HepG2 (cell line): ENCODE data around the gene RERE. TPM values are rescaled to one million over a fixed set of nuclear protein-coding genes. Genes with fewer than 3 reads are reported as not detected.

Source experiments
- ARNTL ChIP-seq: sonication (generic); formaldehyde crosslinking; IDR thresholded peaks from 2 replicates; pipeline ENCODE4 v1.4.0; 2020; ENCODE audit warnings: mild to moderate bottlenecking, missing genetic modification reagents
- ATRX ChIP-seq: sonication (generic); formaldehyde crosslinking; IDR thresholded peaks from 2 replicates; pipeline ENCODE4 v1.4.0; 2020; ENCODE audit warnings: missing genetic modification reagents, borderline replicate concordance
- CHCHD3 ChIP-seq: sonication (generic); formaldehyde crosslinking; IDR thresholded peaks from 2 replicates; pipeline ENCODE4 v1.8.0; 2022; ENCODE audit warnings: mild to moderate bottlenecking, missing genetic modification reagents, moderate library complexity
- CHD4 ChIP-seq: fragments of 200-600 bp; sonication (generic); IDR thresholded peaks from 2 replicates; pipeline ENCODE4 v1.7.0; 2017; ENCODE audit warnings: mild to moderate bottlenecking, low read length, borderline replicate concordance
- KAT8 ChIP-seq: IDR thresholded peaks from 2 replicates; pipeline ENCODE4 v1.6.1; 2016; ENCODE audit warnings: missing genetic modification reagents, missing compliant biosample characterization
- KDM5A ChIP-seq: fragments of 200-600 bp; sonication (generic); IDR thresholded peaks from 2 replicates; pipeline ENCODE4 v1.7.0; 2018; ENCODE audit warnings: antibody characterized with exemption, mild to moderate bottlenecking, low read length, borderline replicate concordance
- REL ChIP-seq: sonication (generic); formaldehyde crosslinking; conservative IDR thresholded peaks from 2 replicates; pipeline ENCODE4 v1.8.0; 2022; ENCODE audit warnings: mild to moderate bottlenecking, missing genetic modification reagents, moderate library complexity
- SMAD9 ChIP-seq: sonication (generic); formaldehyde crosslinking; IDR thresholded peaks from 2 replicates; pipeline ENCODE4 v1.5.1; 2020; ENCODE audit warnings: mild to moderate bottlenecking, missing genetic modification reagents
- TAF1 ChIP-seq: sonication (generic); formaldehyde crosslinking; IDR thresholded peaks from 2 replicates; pipeline ENCODE4 v1.4.0; 2020; ENCODE audit warnings: missing genetic modification reagents
- XRCC5 ChIP-seq: fragments of 200-400 bp; formaldehyde crosslinking; optimal IDR thresholded peaks from 2 replicates; pipeline ENCODE3; 2017; ENCODE audit warnings: mild to moderate bottlenecking, low read length
- ZNF205 ChIP-seq: IDR thresholded peaks from 2 replicates; pipeline ENCODE4 v1.6.1; 2018; ENCODE audit warnings: missing biosample characterization, missing genetic modification reagents
- ZNF251 ChIP-seq: sonication (generic); formaldehyde crosslinking; IDR thresholded peaks from 2 replicates; pipeline ENCODE4 v1.9.0; 2021; ENCODE audit warnings: mild to moderate bottlenecking, missing genetic modification reagents
- ZNF253 ChIP-seq: sonication (generic); formaldehyde crosslinking; IDR thresholded peaks from 2 replicates; pipeline ENCODE4 v1.8.0; 2022; ENCODE audit warnings: mild to moderate bottlenecking, missing genetic modification reagents, borderline replicate concordance
- ZNF441 ChIP-seq: sonication (generic); formaldehyde crosslinking; IDR thresholded peaks from 2 replicates; pipeline ENCODE4 v1.7.0; 2021; ENCODE audit warnings: missing genetic modification reagents, borderline replicate concordance
- ZNF546 ChIP-seq: sonication (generic); formaldehyde crosslinking; conservative IDR thresholded peaks from 2 replicates; pipeline ENCODE4 v1.8.1; 2023; ENCODE audit warnings: mild to moderate bottlenecking, missing genetic modification reagents
- ZNF766 ChIP-seq: sonication (generic); formaldehyde crosslinking; IDR thresholded peaks from 2 replicates; pipeline ENCODE4 v1.5.0; 2020; ENCODE audit warnings: missing genetic modification reagents, borderline replicate concordance
- ZZZ3 ChIP-seq: sonication (generic); formaldehyde crosslinking; IDR thresholded peaks from 2 replicates; pipeline ENCODE4 v1.4.0; 2020; ENCODE audit warnings: missing genetic modification reagents, mild to moderate bottlenecking, borderline replicate concordance
- polyA plus RNA-seq, 8 experiments: library from polyadenylated mRNA; depleted of rRNA in 3 of 8; stranded (reverse) in 7 of 8; unstranded in 1 of 8; fragments of >200 nt; fragmentation: Illumina TruSeq in 4 of 8; extraction: Trizol in 4 of 8; gene quantifications; 2 replicates each; pipeline versions ENCODE4 v1.2.1 to v1.2.3, GENCODE V29; 2011 to 2016; ENCODE audit warnings: low read depth in 4 of 8, missing spikeins in 1 of 8, mixed read lengths in 1 of 8; ENCODE audit not compliant: insufficient read depth in 1 of 8
- total RNA-seq, 5 experiments: library from RNA; depleted of rRNA; stranded (reverse); fragments of >200 nt; fragmentation: Illumina TruSeq; extraction: Trizol; gene quantifications; 2 replicates each; pipeline ENCODE4 v1.2.3, GENCODE V29; 2016; ENCODE audit warnings: low read depth in 1 of 5
- TF ChIP-seq, protein P1 (sequence below): sonication (generic); formaldehyde crosslinking; IDR thresholded peaks from 2 replicates; pipeline ENCODE4 v1.4.0; 2020; ENCODE audit warnings: missing genetic modification reagents
- TF ChIP-seq, protein P2 (sequence below): sonication (generic); formaldehyde crosslinking; IDR thresholded peaks from 2 replicates; pipeline ENCODE4 v1.4.0; 2020; ENCODE audit warnings: missing genetic modification reagents, mild to moderate bottlenecking, borderline replicate concordance
- TF ChIP-seq, protein P3 (sequence below): sonication (generic); formaldehyde crosslinking; IDR thresholded peaks from 2 replicates; pipeline ENCODE4 v1.4.0; 2020; ENCODE audit warnings: missing genetic modification reagents, borderline replicate concordance

RERE gene
- total and polyA plus RNA-seq, 2 of the 13 experiments (the other 11 are each of a cell fraction or from before 2014, with no cell fraction given): 18.3 to 21.9 TPM

DNA sequence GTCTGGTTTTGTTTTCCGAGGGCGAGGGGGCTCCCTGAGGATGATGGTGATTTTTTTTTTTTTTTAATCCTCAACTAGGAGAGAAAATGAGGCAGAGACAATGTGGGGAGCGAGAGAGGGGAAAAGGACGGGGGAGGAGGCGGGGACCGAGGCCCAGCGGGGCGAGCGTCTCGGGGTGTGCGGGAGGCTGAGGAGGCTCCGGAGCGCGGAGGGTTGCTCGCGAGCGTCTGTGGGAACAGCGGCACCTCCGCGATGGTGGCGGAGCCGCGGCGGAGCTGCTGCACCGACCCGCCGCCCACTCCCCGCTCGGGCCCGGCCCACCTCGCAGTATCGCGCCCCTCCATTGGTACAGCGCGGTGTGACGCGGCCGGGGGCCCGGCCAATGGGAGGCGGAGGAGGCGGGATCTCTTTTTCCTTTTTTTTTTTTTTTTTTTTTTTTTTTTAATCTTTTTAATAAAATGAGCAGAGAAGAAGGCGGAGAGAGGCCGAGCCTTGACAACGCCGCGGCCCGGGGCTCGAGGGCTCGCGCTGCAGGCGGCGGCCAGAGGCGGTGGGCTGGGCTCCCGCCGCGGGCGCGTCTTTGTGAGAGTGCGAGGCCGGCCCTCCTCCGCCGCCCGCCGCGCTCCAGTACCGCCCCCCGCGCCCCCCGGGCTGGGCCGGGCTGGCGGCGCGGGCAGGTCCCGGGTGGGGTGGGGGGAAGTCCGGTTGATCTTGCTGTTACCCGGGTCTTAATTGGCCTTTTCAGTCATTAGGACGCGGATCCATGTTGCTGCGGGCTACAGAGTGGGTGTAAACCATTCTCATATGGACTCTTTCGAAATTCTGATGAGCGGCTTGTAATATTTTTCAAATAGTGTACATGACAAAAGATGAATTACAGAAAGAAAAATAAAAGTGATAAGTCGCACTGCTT is at the start of gene RERE (continued):
- peak; percentile 83 for TF ChIP-seq KDM5A
- no peak for TF ChIP-seq ZNF253
- TF ChIP-seq, protein P1, sequence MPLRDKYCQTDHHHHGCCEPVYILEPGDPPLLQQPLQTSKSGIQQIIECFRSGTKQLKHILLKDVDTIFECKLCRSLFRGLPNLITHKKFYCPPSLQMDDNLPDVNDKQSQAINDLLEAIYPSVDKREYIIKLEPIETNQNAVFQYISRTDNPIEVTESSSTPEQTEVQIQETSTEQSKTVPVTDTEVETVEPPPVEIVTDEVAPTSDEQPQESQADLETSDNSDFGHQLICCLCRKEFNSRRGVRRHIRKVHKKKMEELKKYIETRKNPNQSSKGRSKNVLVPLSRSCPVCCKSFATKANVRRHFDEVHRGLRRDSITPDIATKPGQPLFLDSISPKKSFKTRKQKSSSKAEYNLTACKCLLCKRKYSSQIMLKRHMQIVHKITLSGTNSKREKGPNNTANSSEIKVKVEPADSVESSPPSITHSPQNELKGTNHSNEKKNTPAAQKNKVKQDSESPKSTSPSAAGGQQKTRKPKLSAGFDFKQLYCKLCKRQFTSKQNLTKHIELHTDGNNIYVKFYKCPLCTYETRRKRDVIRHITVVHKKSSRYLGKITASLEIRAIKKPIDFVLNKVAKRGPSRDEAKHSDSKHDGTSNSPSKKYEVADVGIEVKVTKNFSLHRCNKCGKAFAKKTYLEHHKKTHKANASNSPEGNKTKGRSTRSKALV (CRISPR knock-in tag): peak; percentile 47; the same call in 1 of the 2 replicates
- no peak for TF ChIP-seq ZNF251 (CRISPR knock-in tag)
- TF ChIP-seq SMAD9 (CRISPR knock-in tag): no peak
- no peak for TF ChIP-seq ZNF546 (CRISPR knock-in tag)
- no peak for TF ChIP-seq ZNF766 (CRISPR knock-in tag)
- no peak for TF ChIP-seq XRCC5
- no peak for TF ChIP-seq REL (CRISPR knock-in tag)
- TF ChIP-seq ZZZ3 (CRISPR knock-in tag): no peak
- TF ChIP-seq CHD4: no peak
- TF ChIP-seq TAF1: peak; percentile 93
- TF ChIP-seq, protein P2, sequence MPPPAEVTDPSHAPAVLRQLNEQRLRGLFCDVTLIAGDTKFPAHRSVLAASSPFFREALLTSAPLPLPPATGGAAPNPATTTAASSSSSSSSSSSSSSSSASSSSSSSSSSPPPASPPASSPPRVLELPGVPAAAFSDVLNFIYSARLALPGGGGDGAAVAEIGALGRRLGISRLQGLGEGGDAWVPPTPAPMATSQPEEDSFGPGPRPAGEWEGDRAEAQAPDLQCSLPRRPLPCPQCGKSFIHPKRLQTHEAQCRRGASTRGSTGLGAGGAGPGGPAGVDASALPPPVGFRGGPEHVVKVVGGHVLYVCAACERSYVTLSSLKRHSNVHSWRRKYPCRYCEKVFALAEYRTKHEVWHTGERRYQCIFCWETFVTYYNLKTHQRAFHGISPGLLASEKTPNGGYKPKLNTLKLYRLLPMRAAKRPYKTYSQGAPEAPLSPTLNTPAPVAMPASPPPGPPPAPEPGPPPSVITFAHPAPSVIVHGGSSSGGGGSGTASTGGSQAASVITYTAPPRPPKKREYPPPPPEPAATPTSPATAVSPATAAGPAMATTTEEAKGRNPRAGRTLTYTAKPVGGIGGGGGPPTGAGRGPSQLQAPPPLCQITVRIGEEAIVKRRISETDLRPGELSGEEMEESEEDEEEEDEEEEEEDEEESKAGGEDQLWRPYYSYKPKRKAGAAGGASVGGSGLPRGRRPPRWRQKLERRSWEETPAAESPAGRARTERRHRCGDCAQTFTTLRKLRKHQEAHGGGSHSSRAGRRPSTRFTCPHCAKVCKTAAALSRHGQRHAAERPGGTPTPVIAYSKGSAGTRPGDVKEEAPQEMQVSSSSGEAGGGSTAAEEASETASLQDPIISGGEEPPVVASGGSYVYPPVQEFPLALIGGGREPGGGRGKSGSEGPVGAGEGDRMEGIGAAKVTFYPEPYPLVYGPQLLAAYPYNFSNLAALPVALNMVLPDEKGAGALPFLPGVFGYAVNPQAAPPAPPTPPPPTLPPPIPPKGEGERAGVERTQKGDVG (CRISPR knock-in tag): no peak
- no peak for TF ChIP-seq CHCHD3 (CRISPR knock-in tag)
- TF ChIP-seq KAT8 (CRISPR knock-in tag): 0 out of 2 replicates have a peak, but pooled peaks have one; percentile 31
- 0 out of 2 replicates have a peak, but pooled peaks have one; percentile 29 for TF ChIP-seq ZNF205 (CRISPR knock-in tag)
- TF ChIP-seq ARNTL (CRISPR knock-in tag): no peak
- TF ChIP-seq, protein P3, sequence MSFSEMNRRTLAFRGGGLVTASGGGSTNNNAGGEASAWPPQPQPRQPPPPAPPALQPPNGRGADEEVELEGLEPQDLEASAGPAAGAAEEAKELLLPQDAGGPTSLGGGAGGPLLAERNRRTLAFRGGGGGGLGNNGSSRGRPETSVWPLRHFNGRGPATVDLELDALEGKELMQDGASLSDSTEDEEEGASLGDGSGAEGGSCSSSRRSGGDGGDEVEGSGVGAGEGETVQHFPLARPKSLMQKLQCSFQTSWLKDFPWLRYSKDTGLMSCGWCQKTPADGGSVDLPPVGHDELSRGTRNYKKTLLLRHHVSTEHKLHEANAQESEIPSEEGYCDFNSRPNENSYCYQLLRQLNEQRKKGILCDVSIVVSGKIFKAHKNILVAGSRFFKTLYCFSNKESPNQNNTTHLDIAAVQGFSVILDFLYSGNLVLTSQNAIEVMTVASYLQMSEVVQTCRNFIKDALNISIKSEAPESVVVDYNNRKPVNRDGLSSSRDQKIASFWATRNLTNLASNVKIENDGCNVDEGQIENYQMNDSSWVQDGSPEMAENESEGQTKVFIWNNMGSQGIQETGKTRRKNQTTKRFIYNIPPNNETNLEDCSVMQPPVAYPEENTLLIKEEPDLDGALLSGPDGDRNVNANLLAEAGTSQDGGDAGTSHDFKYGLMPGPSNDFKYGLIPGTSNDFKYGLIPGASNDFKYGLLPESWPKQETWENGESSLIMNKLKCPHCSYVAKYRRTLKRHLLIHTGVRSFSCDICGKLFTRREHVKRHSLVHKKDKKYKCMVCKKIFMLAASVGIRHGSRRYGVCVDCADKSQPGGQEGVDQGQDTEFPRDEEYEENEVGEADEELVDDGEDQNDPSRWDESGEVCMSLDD (CRISPR knock-in tag): no peak
- TF ChIP-seq ATRX (CRISPR knock-in tag): no peak
- TF ChIP-seq ZNF441: no peak
